Uterus (tissue), 4 donors: Measurements from ENCODE around the gene RTP2. TPM values are rescaled to one million over a fixed set of nuclear protein-coding genes. Genes with fewer than 3 reads are reported as not detected.
A peak's percentile ranks its signal among the peaks of the same experiment; 100 is the strongest.

ENCODE experiments used
- DNase-seq, 2 donors: peaks; one replicate each; pipeline ENCODE4 v3.0.0-alpha.2; 2019 to 2020
- H3K27ac ChIP-seq, 2 donors: fragments of 200-600 bp; sonication (generic); 1 replicate in 1 of 2; 2 replicates in 1 of 2; pipeline ENCODE4 v1.5.1; 2016 to 2018
- H3K27me3 ChIP-seq, 2 donors: fragments of 200-600 bp; sonication (generic); one replicate each; pipeline ENCODE4 v1.5.1; 2018 to 2019; ENCODE audit warnings: control low read depth in 1 of 2
- H3K36me3 ChIP-seq, 2 donors: fragments of 200-600 bp; sonication (generic); one replicate each; pipeline ENCODE4 v1.5.1; 2019; ENCODE audit warnings: control low read depth in 1 of 2
- H3K4me1 ChIP-seq, 2 donors: fragments of 200-600 bp; sonication (generic); one replicate each; pipeline ENCODE4 v1.5.1; 2018 to 2019; ENCODE audit warnings: control low read depth in 1 of 2
- H3K4me3 ChIP-seq, 2 donors: fragments of 200-600 bp; sonication (generic); 1 replicate in 1 of 2; 2 replicates in 1 of 2; pipeline ENCODE4 v1.5.1; 2018 to 2019; ENCODE audit warnings: mild to moderate bottlenecking in 1 of 2
- H3K9me3 ChIP-seq, 2 donors: fragments of 200-600 bp; sonication (generic); one replicate each; pipeline ENCODE4 v1.5.1; 2019; ENCODE audit warnings: control low read depth in 1 of 2
- CTCF ChIP-seq, 4 experiments: fragments of 200-600 bp in 2 of 4; fragments of 450-650 bp in 2 of 4; sonication (generic) in 2 of 4; IDR thresholded peaks; one replicate each; pipeline ENCODE4 v1.5.1; 2016 to 2019; ENCODE audit warnings: antibody characterized with exemption in 4 of 4, mild to moderate bottlenecking in 2 of 4, moderate library complexity in 1 of 4
- POLR2A ChIP-seq, 2 donors: fragments of 450-650 bp; IDR thresholded peaks; one replicate each; pipeline ENCODE4 v1.6.1; 2016; ENCODE audit warnings: antibody characterized with exemption in 2 of 2, mild to moderate bottlenecking in 1 of 2, moderate library complexity in 1 of 2
- intact Hi-C: fragments of 100-400 bp; cut with DNase I; formaldehyde crosslinking; loops from one replicate; pipeline ENCODE4 v1.15.1; 2023; ENCODE audit warnings: low total_unique reads
- total RNA-seq, 4 donors: library from RNA; depleted of rRNA in 3 of 4; stranded (reverse); fragments of >200 nt in 3 of 4; gene quantifications; one replicate each; pipeline versions ENCODE4 v1.1.0 to v1.2.4, GENCODE V29; 2014 to 2023
- donor health status: DM: yes; HTN: yes; CAD: no.

The RTP2 gene
- total RNA-seq, 4 donors from 2014 or later: not detected

DNA sequence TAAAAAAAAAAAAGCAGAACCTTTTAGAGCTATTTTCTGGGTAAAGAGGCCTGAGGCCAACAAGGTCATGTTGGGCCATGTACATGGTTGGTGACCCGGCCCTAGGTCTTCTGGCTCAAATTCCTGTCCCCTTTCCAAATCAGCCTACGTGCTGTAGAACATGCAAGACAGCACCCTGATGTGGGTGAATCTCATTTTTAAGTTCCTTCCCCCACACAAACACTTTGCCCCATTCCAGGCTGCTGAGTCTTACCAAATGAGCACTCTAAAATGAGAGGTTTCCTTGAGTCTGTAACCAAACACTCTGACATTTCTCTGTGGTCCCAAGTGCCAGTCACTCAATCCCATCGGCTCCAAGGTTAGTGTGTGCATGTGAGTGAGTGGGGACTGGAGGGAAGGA, 33.5 kb upstream of the RTP2 start:
- peaks cover 6 to 7% of the 10 kb centered on the region in 2 donors for H3K4me1 ChIP-seq

DNA sequence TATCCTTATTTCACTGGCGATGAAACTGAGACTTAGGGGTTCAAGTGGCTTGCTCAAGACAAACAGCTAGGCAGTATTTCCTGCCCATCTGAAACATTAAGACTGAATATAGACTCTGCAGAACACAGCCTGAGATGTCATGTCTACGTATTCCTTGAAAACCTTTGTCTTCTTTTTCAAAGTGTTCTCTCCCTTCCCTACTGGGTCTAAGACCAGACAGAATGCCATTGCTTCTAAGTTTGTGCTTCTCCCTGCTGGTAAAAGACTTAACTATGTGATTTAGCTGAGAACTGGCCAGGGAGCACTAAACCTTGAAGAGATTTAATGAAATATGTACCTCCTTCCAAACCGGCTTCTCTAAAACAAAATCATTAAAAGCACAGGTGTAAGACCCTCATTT, 33.0 kb upstream of the RTP2 start:
- H3K4me3 ChIP-seq: no peak overlapping the region
- TF ChIP-seq CTCF (IDR thresholded peaks at IDR 0.05) (no peak), POLR2A (IDR thresholded peaks at IDR 0.05) (no peak)

More for the DNA sequence above, 33.5 kb upstream of the RTP2 start:
- TF ChIP-seq CTCF (IDR thresholded peaks at IDR 0.05) (no peak), POLR2A (IDR thresholded peaks at IDR 0.05) (no peak)
- Histone ChIP-seq H3K36me3 (no peaks in the 10 kb centered on the region), H3K9me3 (no peaks in the 10 kb centered on the region), H3K4me3 (no peak overlapping the region), H3K27me3 (no peaks in the 10 kb centered on the region), H3K27ac (peak overlapping the region; percentile 98 to 100)
- no peak for DNase-seq
- intact Hi-C loops: no loop called here

DNA sequence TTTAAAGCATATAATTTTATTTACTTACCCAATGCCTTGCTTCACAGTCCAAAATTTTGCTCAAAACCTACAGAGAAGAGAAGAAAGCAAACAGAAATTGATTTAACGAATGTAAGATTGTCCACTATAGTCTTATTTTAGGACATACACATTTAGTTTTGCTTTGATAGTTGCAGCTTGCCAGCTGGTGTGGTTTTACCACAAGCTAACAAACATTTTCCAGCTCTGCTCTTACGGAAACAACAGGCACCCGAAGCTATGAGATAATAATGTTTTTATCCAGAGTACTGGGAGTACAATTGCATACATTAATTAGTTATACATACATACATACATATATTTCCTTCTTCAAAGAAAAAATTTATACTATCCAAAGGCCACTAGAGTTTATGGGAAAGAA, 32.5 kb upstream of the RTP2 start:
- intact Hi-C loops: no loop called here
- H3K27ac ChIP-seq: peak overlapping the region; percentile 26 to 98

More for the DNA sequence above, 33.0 kb upstream of the RTP2 start:
- no peak for DNase-seq
- Histone ChIP-seq H3K27me3 (no peaks in the 10 kb centered on the region), H3K9me3 (no peaks in the 10 kb centered on the region), H3K4me1 (peaks cover 6 to 7% of the 10 kb centered on the region in 2 donors), H3K27ac (peak overlapping the region; percentile 98 to 100), H3K36me3 (no peaks in the 10 kb centered on the region)
- intact Hi-C loops: no loop called here

GRCh38 chr3:187733371-187733770, 31.0 kb upstream of the RTP2 start:
- TF ChIP-seq CTCF (IDR thresholded peaks at IDR 0.05) (no peak), POLR2A (IDR thresholded peaks at IDR 0.05) (no peak)
- no peak for DNase-seq
- Histone ChIP-seq H3K4me1 (peaks cover 6 to 7% of the 10 kb centered on the region in 2 donors), H3K27me3 (no peaks in the 10 kb centered on the region), H3K9me3 (no peaks in the 10 kb centered on the region), H3K36me3 (no peaks in the 10 kb centered on the region), H3K27ac (no peak overlapping the region), H3K4me3 (no peak overlapping the region)
- intact Hi-C loops: no loop called here

More for the DNA sequence above, 32.5 kb upstream of the RTP2 start:
- H3K4me1 ChIP-seq: peaks cover 6 to 7% of the 10 kb centered on the region in 2 donors
- no peaks in the 10 kb centered on the region for H3K9me3 ChIP-seq
- no peak for TF ChIP-seq CTCF (IDR thresholded peaks at IDR 0.05)
- no peak for TF ChIP-seq POLR2A (IDR thresholded peaks at IDR 0.05)
- H3K36me3 ChIP-seq: no peaks in the 10 kb centered on the region
- H3K4me3 ChIP-seq: no peak overlapping the region
- H3K27me3 ChIP-seq: no peaks in the 10 kb centered on the region
- DNase-seq: no peak

- TF ChIP-seq CTCF (IDR thresholded peaks at IDR 0.05) (no peak), POLR2A (IDR thresholded peaks at IDR 0.05) (no peak)
- no peak for DNase-seq
Measured at GRCh38 chr3:187729598-187729997, 27.2 kb upstream of the RTP2 start.

More at GRCh38 chr3:187729598-187729997, 27.2 kb upstream of the RTP2 start:
- H3K4me1 ChIP-seq: no peaks in the 10 kb centered on the region
- intact Hi-C loops: no loop called here
- H3K4me3 ChIP-seq: no peak overlapping the region
- H3K9me3 ChIP-seq: no peaks in the 10 kb centered on the region
- H3K27me3 ChIP-seq: no peaks in the 10 kb centered on the region
- H3K27ac ChIP-seq: no peak overlapping the region
- H3K36me3 ChIP-seq: no peaks in the 10 kb centered on the region
